Measurements from ENCODE around the gene FHOD3.

Gene FHOD3

DNA sequence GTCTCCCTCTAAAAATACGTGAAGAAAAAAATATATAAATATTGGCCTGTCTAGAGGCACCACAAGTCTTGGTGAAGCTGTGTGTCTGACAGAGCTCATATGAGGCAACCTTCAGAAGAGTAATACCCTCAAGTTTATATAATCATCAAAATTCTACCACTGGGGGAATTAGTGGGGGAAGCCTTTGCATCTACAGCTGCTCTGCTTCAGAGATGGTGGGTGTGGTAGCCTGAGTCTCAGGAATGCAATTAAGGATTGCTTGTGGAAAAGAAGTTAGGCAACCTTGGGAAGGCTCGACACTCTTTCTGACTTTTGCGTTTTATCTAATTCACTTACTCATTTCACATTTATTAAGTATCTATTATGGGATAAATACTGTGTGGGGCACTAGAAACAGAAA is 513.9 kb downstream of the FHOD3 start:
- Histone ChIP-seq H3F3A (ENCODE audit: low read depth) (no peaks in the 10 kb centered on the region), H2AFZ (ENCODE audit: low read length) (no peak overlapping the region), H4K20me1 (ENCODE audit: insufficient read depth, low read length, poor library complexity, severe bottlenecking) (peaks cover 9% of the 10 kb centered on the region), H3K4me3 (ENCODE audit: low read length, poor library complexity, severe bottlenecking) (no peak overlapping the region), H3K4me2 (ENCODE audit: low read depth, low read length, poor library complexity, severe bottlenecking) (no peak overlapping the region), H3K36me3 (ENCODE audit: insufficient read depth, low read length) (peaks cover 78% of the 10 kb centered on the region; the same call in 1 of the 2 replicates), H3K4me1 (ENCODE audit: insufficient read depth, low read length, poor library complexity, severe bottlenecking) (no peaks in the 10 kb centered on the region), H3K9me2 (replicated peaks; ENCODE audit: low read depth, low read length) (no peaks in the 10 kb centered on the region), H3K9me3 (ENCODE audit: insufficient read depth, low read depth, low read length) (no peaks in the 10 kb centered on the region), H3K27me3 (ENCODE audit: insufficient read depth, low read length, poor library complexity, severe bottlenecking) (no peaks in the 10 kb centered on the region), H3K79me2 (ENCODE audit: insufficient read depth, low read length) (peaks cover 5% of the 10 kb centered on the region; the same call in 1 of the 2 replicates), H3K9ac (ENCODE audit: low read depth, low read length, poor library complexity, severe bottlenecking) (no peak overlapping the region)
- TF ChIP-seq, protein P1, sequence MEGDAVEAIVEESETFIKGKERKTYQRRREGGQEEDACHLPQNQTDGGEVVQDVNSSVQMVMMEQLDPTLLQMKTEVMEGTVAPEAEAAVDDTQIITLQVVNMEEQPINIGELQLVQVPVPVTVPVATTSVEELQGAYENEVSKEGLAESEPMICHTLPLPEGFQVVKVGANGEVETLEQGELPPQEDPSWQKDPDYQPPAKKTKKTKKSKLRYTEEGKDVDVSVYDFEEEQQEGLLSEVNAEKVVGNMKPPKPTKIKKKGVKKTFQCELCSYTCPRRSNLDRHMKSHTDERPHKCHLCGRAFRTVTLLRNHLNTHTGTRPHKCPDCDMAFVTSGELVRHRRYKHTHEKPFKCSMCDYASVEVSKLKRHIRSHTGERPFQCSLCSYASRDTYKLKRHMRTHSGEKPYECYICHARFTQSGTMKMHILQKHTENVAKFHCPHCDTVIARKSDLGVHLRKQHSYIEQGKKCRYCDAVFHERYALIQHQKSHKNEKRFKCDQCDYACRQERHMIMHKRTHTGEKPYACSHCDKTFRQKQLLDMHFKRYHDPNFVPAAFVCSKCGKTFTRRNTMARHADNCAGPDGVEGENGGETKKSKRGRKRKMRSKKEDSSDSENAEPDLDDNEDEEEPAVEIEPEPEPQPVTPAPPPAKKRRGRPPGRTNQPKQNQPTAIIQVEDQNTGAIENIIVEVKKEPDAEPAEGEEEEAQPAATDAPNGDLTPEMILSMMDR (conservative IDR thresholded peaks at IDR 0.05; ENCODE audit: low read length), result no peak
- no peak for TF ChIP-seq EZH2phosphoT487 (IDR thresholded peaks at IDR 0.05; ENCODE audit: borderline replicate concordance)

DNA sequence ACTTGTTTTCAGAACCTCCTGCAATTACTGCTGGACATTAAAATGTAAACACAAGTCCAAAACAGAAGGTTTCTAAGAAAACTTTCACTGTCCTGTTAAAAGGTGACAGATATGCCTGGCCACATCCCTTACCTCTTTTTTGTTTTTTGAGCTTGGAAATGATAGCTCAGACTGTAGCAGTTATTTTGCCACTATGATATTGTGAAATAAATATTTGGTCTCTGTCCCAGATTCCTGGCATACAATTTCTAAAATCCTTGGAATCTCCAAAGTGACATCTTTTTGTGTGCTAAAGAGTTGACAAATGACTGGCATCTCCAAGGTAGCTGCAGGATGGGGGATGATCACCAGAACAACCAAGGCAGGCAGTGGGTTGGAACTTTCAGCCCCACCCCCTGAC is 514.4 kb downstream of the FHOD3 start:
- no peak overlapping the region for H3K4me3 ChIP-seq (ENCODE audit: low read length, poor library complexity, severe bottlenecking)
- no peaks in the 10 kb centered on the region for H3K9me3 ChIP-seq (ENCODE audit: insufficient read depth, low read depth, low read length)
- H3K79me2 ChIP-seq (ENCODE audit: insufficient read depth, low read length), result peaks cover 5% of the 10 kb centered on the region; the same call in 1 of the 2 replicates
- no peaks in the 10 kb centered on the region for H3F3A ChIP-seq (ENCODE audit: low read depth)
- peaks cover 9% of the 10 kb centered on the region for H4K20me1 ChIP-seq (ENCODE audit: insufficient read depth, low read length, poor library complexity, severe bottlenecking)
- no peak overlapping the region for H2AFZ ChIP-seq (ENCODE audit: low read length)
- H3K36me3 ChIP-seq (ENCODE audit: insufficient read depth, low read length), result peaks cover 79% of the 10 kb centered on the region; the same call in 1 of the 2 replicates
- TF ChIP-seq, protein P1 (conservative IDR thresholded peaks at IDR 0.05; ENCODE audit: low read length), result no peak
- TF ChIP-seq EZH2phosphoT487 (IDR thresholded peaks at IDR 0.05; ENCODE audit: borderline replicate concordance), result no peak
- H3K4me2 ChIP-seq (ENCODE audit: low read depth, low read length, poor library complexity, severe bottlenecking), result no peak overlapping the region
- no peaks in the 10 kb centered on the region for H3K27me3 ChIP-seq (ENCODE audit: insufficient read depth, low read length, poor library complexity, severe bottlenecking)
- no peaks in the 10 kb centered on the region for H3K9me2 ChIP-seq (replicated peaks; ENCODE audit: low read depth, low read length)
- H3K9ac ChIP-seq (ENCODE audit: low read depth, low read length, poor library complexity, severe bottlenecking), result no peak overlapping the region
- H3K4me1 ChIP-seq (ENCODE audit: insufficient read depth, low read length, poor library complexity, severe bottlenecking), result no peaks in the 10 kb centered on the region

DNA sequence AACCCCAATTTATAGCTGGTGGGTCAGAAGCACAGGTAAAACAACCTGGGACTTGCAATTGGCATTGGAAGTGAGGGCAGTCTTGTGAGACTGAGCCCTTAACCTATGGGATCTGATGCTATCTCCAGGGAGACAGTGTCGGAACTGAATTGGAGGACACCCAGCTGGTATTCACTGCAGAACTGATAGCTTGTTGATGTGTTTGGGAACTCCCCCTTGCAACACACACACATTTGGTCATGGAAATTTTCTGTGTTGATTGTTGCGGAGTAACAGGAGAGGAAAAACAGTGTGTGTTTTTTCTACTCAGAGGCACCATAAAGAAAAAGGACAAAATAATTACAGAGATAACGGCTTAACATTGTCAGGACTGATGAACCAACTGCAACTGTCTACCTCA is 515.2 kb downstream of the FHOD3 start:
- no peaks in the 10 kb centered on the region for H3K9me2 ChIP-seq (replicated peaks; ENCODE audit: low read depth, low read length)
- H3K9ac ChIP-seq (ENCODE audit: low read depth, low read length, poor library complexity, severe bottlenecking), result no peak overlapping the region
- H3K4me2 ChIP-seq (ENCODE audit: low read depth, low read length, poor library complexity, severe bottlenecking), result no peak overlapping the region
- peaks cover 9% of the 10 kb centered on the region for H4K20me1 ChIP-seq (ENCODE audit: insufficient read depth, low read length, poor library complexity, severe bottlenecking)
- no peaks in the 10 kb centered on the region for H3K27me3 ChIP-seq (ENCODE audit: insufficient read depth, low read length, poor library complexity, severe bottlenecking)
- no peak overlapping the region for H3K4me3 ChIP-seq (ENCODE audit: low read length, poor library complexity, severe bottlenecking)
- TF ChIP-seq EZH2phosphoT487 (IDR thresholded peaks at IDR 0.05; ENCODE audit: borderline replicate concordance), result no peak
- TF ChIP-seq, protein P1 (conservative IDR thresholded peaks at IDR 0.05; ENCODE audit: low read length), result no peak
- H3F3A ChIP-seq (ENCODE audit: low read depth), result no peaks in the 10 kb centered on the region
- H2AFZ ChIP-seq (ENCODE audit: low read length), result no peak overlapping the region
- H3K9me3 ChIP-seq (ENCODE audit: insufficient read depth, low read depth, low read length), result no peaks in the 10 kb centered on the region
- peaks cover 78% of the 10 kb centered on the region; the same call in 1 of the 2 replicates for H3K36me3 ChIP-seq (ENCODE audit: insufficient read depth, low read length)
- peaks cover 5% of the 10 kb centered on the region; the same call in 1 of the 2 replicates for H3K79me2 ChIP-seq (ENCODE audit: insufficient read depth, low read length)
- H3K4me1 ChIP-seq (ENCODE audit: insufficient read depth, low read length, poor library complexity, severe bottlenecking), result no peaks in the 10 kb centered on the region
